AG04449 (cell line): ENCODE data around the gene FAM9C.
"Not testable (repeated sequence)": the region's sequence is repeated elsewhere in the genome, so short reads cannot be mapped to it uniquely, and the experiment has no call there.

Source experiments
- CTCF ChIA-PET: fragments of 350-600 bp; formaldehyde crosslinking; extraction: SDS; loops from one replicate; lab custom pipeline; 2021; ENCODE audit warnings: antibody characterized with exemption; lab: Yijun Ruan, JAX
- POLR2A ChIA-PET: fragments of 400-600, 350-600 bp; formaldehyde crosslinking; extraction: SDS; loops from one replicate; lab custom pipeline; 2020; ENCODE audit warnings: antibody characterized with exemption, inconsistent platforms; lab: Yijun Ruan, JAX
- DNase-seq: peaks from one replicate; pipeline ENCODE4 v3.0.0-alpha.2; 2010; ENCODE audit warnings: low read depth, low spot score
- H3K4me3 ChIP-seq: 2 replicates; pipeline ENCODE4 v1.5.1; 2011; ENCODE audit warnings: low read depth, mild to moderate bottlenecking, control low read depth, low read length
- CTCF ChIP-seq: IDR thresholded peaks from one replicate; pipeline ENCODE4 v1.5.1; 2011; ENCODE audit warnings: mild to moderate bottlenecking, moderate library complexity, low read length, control low read depth, inconsistent platforms; ENCODE audit not compliant: insufficient read depth; ENCODE audit errors: missing control alignments

The FAM9C gene

GRCh38 chrX:13028871-13029636 lies 15.4 kb downstream of the FAM9C start:
- ChIA-PET POLR2A (interaction anchor here (0.5 kb wide), 1 partner anchor 74 kb away, joined by 3 read pairs; no protein-coding TSS in a partner anchor), CTCF (interaction anchor here (1.5 kb wide), 1 partner anchor 82 kb away, joined by 8 read pairs; no protein-coding TSS in a partner anchor)
- H3K4me3 ChIP-seq, result peak overlapping the region; percentile 6; the same call in 1 of the 2 replicates
- no peak for DNase-seq
- no peak for TF ChIP-seq CTCF

- no peak for DNase-seq
- H3K4me3 ChIP-seq, result no peak overlapping the region
- ChIA-PET CTCF (no interaction called here), POLR2A (no interaction called here)
- TF ChIP-seq CTCF, result no peak
Measured at GRCh38 chrX:13026877-13027652, 17.4 kb downstream of the FAM9C start.

- DNase-seq, result no peak
- no peak for TF ChIP-seq CTCF
- no peak overlapping the region for H3K4me3 ChIP-seq
- ChIA-PET CTCF (no interaction called here), POLR2A (no interaction called here)
Measured at GRCh38 chrX:13024986-13025385, 19.4 kb downstream of the FAM9C start.

- CTCF ChIA-PET, result no interaction called here
- TF ChIP-seq CTCF, result no peak
- DNase-seq, result no peak
- H3K4me3 ChIP-seq, result no peak overlapping the region
- POLR2A ChIA-PET, result no interaction called here
Measured at GRCh38 chrX:13023979-13024378, 20.4 kb downstream of the FAM9C start.

- no peak for TF ChIP-seq CTCF
- DNase-seq, result no peak
- ChIA-PET CTCF (no interaction called here), POLR2A (interaction anchor here (0.6 kb wide), 1 partner anchor 96 kb away, joined by 3 read pairs; no protein-coding TSS in a partner anchor)
- H3K4me3 ChIP-seq, result no peak overlapping the region
Measured at GRCh38 chrX:13023567-13023966, 20.9 kb downstream of the FAM9C start.

- POLR2A ChIA-PET, result interaction anchor here (0.6 kb wide), 1 partner anchor 97 kb away, joined by 3 read pairs; no protein-coding TSS in a partner anchor
- H3K4me3 ChIP-seq, result no peak overlapping the region
- no peak for TF ChIP-seq CTCF
- no peak for DNase-seq
- CTCF ChIA-PET, result interaction anchor here (1.0 to 2.1 kb wide), 2 partner anchors 14 to 76 kb away, joined by 3 to 6 read pairs; no protein-coding TSS in a partner anchor
Measured at GRCh38 chrX:13022926-13023325, 21.5 kb downstream of the FAM9C start.

- POLR2A ChIA-PET, H3K4me3 ChIP-seq, DNase-seq, CTCF ChIA-PET: not testable (repeated sequence)
Measured at GRCh38 chrX:13016731-13017130, 27.7 kb downstream of the FAM9C start.
